Activated CD4-positive, alpha-beta T cell treated with anti-CD3 and anti-CD28 coated beads for 24 hours (primary cell): ENCODE measurements around the gene OMA1.

Experiments used
- DNase-seq, 2 donors: peaks; one replicate each; pipeline ENCODE4 v3.0.0-alpha.2; 2020; ENCODE audit warnings: low read depth in 2 of 2

The OMA1 gene

GRCh38 chr1:58431901-58432620, 114.5 kb downstream of the OMA1 start:
- no peak for DNase-seq
